ENCODE results near the gene COMMD8.
"Not testable (repeated sequence)": the region's sequence is repeated elsewhere in the genome, so short reads cannot be mapped to it uniquely, and the experiment has no call there.

Gene COMMD8

DNA sequence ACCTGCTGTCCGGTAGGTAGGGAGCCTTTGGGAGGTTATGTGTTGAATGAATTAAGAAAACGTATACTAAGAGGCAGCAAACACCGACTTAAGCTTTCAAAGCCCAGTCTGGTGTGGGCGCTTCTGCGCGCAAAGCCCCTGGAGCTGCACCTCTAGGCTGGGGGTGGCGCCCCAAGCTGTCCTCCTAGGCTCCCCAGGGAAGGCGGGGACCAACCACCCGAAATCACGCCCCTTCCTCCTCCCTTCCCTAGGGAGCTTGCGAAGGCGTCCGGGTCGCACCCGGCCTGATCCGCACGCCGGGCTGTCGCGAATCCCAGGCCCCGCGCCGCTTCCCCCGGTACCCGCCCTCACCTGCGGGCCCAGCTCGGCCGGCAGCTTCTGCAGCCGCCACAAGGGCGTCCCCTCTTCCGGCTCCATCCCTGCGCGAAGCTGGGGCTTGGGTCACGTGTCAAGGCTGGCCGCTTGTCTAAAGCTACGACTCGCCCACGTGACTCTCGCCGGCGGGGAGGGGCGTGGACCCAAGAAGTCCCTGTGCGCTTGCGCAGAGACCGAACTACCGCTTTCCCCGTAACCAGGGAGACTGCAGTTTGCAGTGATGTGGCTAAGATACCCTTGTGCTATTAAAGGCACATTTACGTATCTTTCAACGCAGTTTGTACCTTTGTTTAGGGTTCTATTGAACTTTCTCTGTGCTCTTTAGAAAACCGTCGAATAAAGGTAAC is at the start of gene COMMD8:
COMMD8 (minus strand) TSS at position 468 of the 722 bp plus-strand sequence; CDS start at position 417, 51 bp downstream.
- DNase-seq (ENCODE audit: low read depth), result peak; percentile 93

DNA sequence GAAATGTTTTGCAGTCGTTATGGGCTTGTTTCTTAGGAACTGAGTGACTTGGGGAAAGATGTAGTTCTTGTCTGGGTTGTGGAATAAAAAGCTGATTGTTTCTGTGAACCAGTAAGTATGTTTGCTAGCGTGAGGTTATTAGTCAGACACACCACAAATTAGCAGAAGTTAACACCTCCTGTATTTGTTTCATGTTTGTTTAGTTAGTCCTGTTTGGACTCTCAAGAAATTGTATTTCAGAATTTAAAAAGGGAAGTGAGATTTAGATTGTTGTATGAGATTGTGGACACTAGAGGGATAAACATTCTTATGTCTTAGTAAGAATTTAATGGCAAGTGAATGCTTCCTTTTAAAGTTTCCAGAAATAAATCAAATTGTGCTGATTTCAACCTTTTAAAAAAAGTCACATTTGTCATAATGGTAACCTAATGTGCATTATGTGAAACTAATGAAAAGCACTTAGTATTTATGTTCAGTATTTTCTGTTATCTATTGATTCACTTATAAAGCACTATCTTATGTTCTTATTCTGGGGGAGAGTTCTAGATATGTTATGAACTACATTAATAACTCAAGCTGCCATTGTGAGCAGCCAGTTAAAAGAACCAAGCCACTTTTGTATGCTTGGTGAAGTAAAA is 47.1 kb upstream of the COMMD8 start:
- no peak for DNase-seq (ENCODE audit: low read depth)

DNA sequence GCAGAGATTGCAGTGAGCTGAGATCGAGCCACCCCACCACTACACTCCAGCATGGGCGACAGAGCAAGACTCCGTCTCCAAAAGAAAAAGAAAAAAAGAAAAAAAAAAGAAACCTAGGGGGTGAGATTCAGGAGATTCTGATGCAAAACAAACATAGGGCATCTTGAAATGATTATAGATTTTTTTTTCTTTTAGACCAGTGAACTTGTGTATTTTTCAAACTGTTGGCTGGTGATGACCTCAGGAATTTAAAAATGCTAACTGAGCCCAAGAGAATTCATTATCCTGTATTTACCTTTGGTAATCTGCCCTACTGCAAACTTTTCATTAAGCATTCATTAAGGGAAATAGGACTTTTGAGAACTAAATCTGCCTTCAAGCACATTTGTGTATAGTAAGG is 42.2 kb upstream of the COMMD8 start:
- no peak for DNase-seq (ENCODE audit: low read depth)

DNA sequence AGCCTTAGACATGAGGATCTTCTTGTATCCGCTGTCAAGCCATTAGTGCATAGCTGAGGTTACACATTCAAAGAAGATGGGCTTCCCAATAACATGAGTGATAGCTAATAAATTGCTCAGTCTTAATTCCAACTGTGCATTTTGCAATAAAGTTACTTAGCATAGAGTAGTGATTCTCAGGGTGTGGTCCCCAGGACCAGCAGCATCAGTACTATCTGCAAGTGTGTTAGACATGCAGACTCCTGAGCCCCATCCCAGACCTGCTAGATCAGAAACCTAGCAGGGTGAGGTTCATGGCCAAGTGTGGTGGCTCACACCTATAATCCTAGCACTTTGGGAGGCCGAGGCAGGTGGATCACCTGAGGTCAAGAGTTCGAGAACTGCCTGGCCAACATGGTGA is 41.6 kb upstream of the COMMD8 start:
- no peak for DNase-seq (ENCODE audit: low read depth)

DNA sequence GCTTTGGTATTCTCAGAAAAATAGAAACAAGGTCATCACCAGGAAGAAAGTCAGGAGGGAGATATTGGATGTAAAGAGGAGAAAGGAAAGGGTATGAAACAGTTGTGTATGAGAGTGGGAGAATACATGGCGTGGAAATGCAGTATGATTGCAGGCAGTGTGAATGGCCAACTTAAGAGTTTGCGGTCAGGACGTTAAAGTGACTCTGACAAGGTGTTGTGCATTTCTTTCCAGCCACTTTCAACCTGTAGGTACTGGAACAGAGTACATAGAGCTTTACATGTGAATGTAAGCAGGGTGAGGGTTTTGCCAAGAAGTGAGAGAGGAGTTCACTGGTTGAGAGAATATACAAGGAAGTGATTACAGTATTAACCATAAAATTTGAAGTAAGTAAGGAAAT is 37.3 kb upstream of the COMMD8 start:
- DNase-seq (ENCODE audit: low read depth), result no peak

DNA sequence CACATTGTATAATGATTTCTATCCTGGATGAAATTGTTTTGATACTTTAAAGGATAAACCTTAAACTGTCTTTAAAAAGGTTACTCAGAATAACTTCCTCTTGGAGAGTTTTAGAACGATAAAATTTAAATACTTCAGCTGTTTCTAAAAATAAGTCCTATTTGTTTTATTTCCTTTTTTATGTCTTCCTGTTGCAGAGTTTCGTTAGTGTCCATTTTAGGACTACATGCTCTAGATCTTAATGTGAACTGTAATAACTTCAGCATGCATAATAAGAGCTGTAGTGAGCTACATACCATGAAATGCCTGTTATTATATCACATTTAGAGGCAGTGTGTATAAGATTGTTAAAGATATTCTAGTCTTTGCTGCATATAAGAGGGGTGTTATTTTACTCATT is 36.2 kb upstream of the COMMD8 start:
- DNase-seq (ENCODE audit: low read depth), result no peak

DNA sequence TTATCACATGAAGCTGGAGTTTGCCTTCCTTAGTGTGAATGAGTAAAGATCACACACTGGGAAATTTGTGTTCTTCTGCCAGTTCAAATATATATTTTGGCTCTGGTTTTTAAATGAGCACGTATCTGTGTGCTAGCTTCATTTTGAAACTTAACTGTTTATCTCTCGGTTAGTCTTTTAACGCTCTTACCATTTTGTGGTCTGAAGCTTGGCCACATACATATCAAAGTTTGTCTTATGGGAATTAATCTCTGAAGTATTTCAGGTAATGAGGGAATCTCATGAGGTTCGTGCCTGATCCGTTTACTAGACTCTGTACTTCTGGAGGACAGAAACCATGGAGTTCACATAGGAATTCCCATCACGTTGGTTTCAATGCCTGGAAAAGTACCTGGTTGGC is 35.4 kb upstream of the COMMD8 start:
- no peak for DNase-seq (ENCODE audit: low read depth)

DNA sequence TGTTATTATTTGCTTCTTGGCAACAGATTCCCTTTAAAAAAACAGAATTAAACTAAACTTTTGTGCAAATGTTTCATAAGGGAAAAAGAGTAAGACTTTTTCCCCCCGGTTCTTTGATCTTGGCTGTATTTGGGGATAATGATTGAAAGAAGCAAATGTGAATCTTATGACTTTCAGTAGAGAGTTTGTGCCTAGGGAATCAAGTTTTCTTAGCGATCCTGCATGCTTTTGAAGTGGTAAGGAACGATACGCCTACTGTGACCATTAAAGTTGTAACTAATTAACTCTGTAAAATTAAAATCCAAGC is 30.6 kb upstream of the COMMD8 start:
- no peak for DNase-seq (ENCODE audit: low read depth)

DNA sequence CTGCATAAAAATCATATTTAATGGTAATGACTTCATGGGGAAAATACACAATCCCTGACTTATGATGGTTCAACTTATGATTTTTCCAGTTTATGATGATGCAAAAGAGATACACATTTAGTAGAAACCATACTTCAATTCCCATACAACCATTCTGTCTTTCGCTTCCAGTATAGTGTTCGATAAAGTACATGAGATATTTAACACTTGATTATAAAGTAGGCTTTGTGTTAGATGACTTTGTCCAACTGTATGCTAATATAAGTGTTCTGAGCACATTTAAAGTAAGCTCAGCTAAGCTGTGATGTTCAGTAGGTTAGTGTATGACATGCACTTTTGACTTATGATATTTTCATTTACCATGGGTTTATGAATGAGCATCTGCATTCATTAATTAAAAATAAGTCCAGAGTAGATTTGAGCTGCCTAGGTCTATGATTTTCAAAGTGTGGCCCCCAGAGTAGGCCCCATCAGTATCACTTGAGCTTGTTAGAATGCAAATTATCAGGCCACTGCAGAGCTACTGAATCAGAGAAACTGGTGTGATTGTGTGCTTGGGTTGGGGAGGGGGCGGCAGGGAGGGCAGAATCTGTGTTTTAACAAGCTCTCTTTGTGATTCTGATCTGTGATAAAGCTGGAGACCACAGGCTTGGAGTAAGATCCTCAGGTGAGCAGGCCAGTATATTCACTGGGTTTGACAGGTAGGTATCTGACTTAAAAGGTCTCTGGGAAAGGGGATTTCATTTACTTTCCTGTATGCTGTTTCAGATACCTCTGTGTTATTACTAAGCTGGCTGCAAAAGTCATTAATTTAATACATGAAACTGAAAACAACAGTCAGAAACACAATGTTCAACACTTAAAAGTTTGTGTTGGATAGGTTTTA is 30.0 kb upstream of the COMMD8 start:
- DNase-seq (ENCODE audit: low read depth), result no peak

DNA sequence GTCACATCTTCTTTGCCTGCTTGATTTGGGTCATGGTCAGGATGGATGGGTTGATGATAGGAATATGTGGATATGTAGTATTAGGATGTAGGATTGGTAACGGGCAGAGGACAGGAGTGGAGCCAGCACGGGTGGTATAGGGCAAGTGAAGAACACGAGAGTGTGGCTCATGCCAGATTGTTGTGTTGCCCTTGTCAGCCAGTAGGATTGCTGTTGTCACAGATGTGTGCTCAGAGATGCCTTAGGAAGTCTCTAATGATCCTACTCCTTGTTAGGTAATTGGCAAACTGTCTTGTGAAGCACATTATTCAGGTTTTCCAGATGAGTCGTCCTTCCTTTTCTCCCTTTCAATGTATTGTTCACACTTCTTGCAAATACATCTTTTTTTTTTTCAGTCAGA is 27.0 kb upstream of the COMMD8 start:
- DNase-seq (ENCODE audit: low read depth), result no peak

DNA sequence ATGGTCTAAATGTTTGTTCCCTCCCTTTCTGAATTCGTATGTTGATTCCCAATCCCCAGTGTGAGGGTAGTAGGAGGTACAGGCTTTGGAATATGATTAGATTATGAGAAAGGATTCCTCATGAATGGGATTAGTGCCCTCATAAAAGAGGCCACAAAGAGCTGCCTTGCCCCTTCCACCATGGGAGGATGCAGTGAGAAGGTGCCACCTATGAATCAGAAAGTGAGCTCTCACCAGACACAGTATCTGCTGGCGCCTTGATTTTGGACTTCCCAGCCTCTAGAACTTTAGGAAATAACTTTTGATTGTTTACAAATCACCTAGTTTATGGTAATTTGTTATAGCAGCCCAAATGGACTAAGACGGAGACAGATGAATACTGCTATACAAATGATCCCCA is 25.2 kb upstream of the COMMD8 start:
- no peak for DNase-seq (ENCODE audit: low read depth)

DNA sequence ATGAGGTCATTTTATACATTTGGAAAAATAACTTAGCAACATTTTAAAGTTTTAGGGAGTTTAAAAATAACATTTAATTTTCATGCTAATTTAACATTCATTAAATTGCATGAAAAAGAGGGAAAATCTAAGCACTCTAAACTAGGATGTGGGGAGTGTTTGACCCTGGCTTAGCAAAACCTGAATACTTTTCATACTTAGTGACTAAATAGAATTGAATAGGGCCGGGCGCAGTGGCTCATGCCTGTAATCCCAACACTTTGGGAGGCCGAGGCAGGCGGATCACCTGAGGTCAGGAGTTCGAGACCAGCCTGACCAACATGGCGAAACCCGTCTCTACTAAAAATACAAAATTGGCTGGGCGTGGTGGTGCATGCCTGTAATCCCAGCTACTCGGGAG is 23.2 kb upstream of the COMMD8 start:
- DNase-seq (ENCODE audit: low read depth), result not testable (repeated sequence)

DNA sequence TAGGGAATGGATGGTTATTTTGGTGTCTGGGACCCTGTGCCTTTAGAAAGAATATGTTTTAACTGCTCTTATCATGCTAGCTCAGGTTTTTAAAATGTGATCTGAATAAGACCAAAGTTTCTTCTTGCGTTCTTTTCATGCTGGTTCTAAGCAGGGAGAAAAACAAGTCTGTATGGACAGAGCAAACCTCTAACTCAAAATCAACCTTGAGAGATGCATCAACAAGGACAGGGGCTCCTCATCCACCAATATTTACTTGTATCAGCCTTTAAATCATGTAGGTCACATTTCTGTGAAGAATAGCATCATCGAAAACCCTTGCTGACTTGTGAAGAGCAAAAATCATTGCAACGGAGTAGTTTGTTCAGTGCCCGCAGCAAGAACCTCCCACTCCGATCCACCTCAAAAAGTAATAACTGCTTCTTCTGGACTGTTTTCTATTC is 22.8 kb upstream of the COMMD8 start:
- DNase-seq (ENCODE audit: low read depth), result no peak

DNA sequence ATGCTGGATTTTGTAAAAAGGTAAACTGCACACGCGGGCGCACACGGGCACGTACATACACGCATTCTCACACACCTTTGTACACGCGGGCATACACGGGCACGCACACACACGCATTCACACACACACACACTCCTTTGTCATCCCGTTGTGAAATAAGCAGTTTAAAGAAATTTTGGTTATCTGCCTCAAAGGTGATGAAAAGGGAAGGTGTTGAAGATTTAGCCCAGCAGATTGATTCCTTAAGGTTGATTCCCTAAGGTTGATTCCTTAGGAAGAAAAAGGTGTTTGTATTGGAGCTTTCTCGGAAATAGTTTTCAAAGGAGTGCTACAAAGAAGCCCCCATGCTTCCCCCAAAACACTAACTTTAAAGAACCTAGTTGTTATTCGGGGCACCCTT is 22.3 kb upstream of the COMMD8 start:
- DNase-seq (ENCODE audit: low read depth), result no peak

DNA sequence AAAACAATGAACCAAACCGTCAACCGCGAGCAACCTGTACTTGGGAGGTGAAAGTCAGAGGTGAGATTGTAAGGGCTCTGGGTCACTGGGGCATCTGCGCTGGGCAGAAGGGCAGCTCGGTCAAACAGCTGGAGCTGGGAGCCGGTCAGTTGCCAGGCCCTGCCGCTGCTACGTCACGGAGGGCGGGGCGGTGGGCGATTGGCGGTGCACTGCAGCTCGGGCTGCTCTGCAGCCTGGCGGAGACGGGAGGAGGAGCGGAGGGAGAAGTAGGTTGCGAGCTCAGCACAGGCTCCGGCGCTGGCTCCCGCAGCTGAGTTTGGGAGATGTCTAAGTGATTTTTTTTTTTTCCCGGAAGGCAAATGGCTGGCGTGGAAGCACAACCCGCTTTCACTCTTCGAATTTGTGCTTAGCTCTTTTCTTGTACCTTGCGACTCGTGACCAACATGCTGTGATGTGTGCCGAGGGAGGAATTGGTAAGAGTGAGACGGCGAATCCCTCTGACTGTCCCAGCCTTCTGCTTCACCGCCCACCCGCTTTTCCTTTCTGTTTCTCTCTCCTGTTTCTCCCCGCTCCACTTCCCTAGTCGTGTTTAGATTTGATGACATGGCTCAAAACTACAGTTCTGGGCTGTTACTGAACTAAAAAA is 21.7 kb upstream of the COMMD8 start, which contains the start of gene ATP10D:
ATP10D (plus strand) TSS at position 229 of the 646 bp plus-strand sequence. CDS start 27,266 bp downstream, outside the sequence.
- peak; percentile 62 for DNase-seq (ENCODE audit: low read depth)

DNA sequence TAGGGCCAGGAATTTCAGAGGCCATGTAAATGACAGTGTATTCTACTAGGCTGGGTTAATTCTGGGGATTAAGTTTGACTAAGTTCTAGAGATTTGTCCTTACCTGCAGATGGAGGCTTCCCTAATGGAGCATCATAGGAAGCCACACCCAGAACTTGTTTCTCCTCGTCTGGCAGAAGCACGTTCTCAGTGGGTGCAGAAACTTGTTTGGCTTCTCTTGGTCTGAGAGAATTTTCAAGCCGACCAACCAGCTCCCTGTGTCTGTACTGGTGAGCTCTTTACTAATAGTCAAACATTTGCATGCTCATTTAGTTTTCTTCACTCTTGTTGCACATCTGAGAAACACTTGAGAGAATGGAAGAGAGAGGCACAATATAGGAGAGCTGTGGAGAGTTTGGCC is 20.7 kb upstream of the COMMD8 start:
- no peak for DNase-seq (ENCODE audit: low read depth)

DNA sequence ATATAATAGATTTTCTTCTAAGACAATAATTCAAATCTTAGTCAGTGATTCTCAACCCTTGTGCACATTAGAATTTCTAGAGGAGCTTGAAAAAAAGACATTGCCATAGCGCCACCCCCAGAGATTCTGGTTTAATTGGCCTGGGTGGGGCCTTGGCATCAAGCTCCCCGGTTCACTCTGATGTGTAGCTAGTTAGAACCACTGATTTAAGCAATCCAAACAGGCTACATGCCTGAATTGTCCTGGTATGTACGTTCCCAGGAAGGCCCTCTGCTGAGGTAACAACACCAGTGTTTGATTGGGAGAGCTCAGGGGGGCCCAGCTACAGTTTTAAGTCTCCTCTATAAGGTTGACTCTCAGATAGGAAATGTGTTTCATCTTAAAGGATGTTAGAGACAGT is 20.2 kb upstream of the COMMD8 start:
- no peak for DNase-seq (ENCODE audit: low read depth)

DNA sequence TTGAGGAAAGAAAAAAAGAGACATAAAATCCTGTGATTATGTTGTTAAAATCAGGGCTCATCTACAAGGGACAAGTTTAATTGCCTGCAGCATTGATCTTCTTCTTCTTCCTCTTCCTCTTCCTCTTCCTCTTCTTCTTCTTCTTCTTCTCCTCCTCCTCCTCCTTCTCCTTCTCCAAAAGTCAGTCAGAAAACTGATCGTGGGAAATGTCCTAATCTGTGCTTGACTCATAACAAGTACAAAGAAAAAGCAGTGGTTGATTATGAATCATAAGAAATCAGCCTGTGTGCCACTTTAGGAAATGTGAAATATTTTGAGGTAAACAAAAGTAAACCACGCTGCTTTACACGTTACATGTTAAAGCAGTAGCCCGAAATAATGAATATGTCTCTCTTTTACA is 18.8 kb upstream of the COMMD8 start:
- DNase-seq (ENCODE audit: low read depth), result no peak

DNA sequence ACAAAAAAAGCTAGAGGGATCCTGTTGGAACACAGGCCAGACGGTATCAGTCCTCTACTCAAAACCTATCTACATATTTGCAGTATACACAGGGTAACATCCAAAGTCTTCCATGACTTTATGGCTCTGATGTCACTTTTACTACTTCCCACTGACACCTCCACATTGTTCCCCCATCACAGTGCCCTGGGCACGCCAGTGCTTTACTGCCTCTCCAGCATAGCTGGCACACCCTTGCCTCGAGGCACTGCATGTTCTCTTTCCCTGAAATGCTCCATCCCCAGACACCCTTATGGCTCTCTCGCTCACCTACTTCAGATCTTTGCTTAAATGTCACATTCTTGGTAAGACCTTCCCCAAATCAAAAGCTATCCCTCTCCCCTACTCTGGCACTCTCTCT is 15.3 kb upstream of the COMMD8 start:
- no peak for DNase-seq (ENCODE audit: low read depth)

DNA sequence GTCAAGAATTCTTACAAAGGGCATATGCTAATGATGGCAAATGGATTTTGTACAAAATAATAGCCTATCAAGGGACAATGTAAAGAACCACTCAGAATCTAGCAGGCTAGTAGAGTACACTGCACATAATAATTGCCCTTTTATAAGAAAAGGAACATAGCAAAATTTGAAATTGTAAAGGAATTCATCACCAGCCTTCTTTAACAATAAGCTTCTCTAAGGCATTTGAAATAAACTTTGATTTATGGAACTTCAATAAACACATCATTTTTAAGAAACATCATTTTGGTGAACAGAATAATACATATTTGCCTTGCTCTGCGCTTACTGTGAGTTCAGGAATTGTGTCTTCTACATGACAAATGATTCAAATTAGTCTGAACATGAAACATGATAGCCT is 11.9 kb upstream of the COMMD8 start:
- DNase-seq (ENCODE audit: low read depth), result no peak

DNA sequence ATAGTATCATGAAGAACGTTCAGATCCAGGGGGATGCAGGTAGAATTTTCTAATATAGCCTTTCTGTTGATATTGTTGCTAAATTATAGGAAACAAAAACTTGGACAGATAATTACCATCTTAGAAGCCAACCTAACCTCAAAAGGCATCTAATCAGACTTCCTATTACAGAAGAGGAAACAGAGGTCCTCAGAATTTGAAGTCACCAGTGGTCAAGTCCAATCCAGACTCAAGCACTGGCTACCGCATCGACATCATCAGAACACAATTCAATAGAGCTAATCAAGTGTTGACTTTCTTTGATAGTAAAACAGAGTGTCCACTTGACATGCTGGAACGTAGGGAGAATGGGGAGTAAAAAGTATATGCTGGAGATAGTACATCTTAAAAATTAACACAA is 11.3 kb upstream of the COMMD8 start:
- no peak for DNase-seq (ENCODE audit: low read depth)

DNA sequence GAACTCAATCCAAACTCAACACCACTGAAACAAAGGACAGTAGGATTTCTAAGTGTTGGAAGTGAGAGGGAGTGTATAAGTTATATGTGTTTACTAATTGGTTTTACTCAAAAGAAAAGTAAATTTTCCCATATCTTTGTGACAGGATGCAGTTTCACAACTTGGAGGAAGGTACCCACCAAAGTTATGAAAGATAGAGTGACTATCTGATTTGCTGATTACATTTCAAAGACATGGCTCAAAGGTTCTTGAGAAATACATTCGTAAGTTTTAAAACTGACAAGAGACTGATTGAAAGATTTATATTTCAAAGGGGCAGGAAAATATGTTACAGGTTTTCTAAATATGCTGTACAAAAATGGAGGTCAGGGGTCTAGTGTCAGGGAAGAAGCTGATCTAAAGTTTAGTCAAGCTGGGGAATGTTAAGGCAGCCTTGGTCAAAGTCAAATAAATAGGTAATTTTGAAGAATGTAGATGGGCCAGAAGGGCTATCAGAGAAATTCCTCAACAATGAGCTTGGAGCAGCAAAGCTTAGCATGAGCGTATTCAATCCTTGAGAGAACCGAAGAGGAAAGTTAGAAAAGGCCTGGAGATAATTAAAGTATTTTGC is 9.7 kb upstream of the COMMD8 start:
- no peak for DNase-seq (ENCODE audit: low read depth)
